Uterus (tissue), 4 donors: ENCODE measurements around the gene TAS2R10. TPM values are rescaled to one million over a fixed set of nuclear protein-coding genes. Genes with fewer than 3 reads are reported as not detected.
"Not testable (repeated sequence)": the region's sequence is repeated elsewhere in the genome, so short reads cannot be mapped to it uniquely, and the experiment has no call there.

ENCODE experiments used
- DNase-seq, 2 donors: peaks; one replicate each; pipeline ENCODE4 v3.0.0-alpha.2; 2019 to 2020
- H3K27ac ChIP-seq, 2 donors: fragments of 200-600 bp; sonication (generic); 1 replicate in 1 of 2; 2 replicates in 1 of 2; pipeline ENCODE4 v1.5.1; 2016 to 2018
- H3K27me3 ChIP-seq, 2 donors: fragments of 200-600 bp; sonication (generic); one replicate each; pipeline ENCODE4 v1.5.1; 2018 to 2019; ENCODE audit warnings: control low read depth in 1 of 2
- H3K36me3 ChIP-seq, 2 donors: fragments of 200-600 bp; sonication (generic); one replicate each; pipeline ENCODE4 v1.5.1; 2019; ENCODE audit warnings: control low read depth in 1 of 2
- H3K4me1 ChIP-seq, 2 donors: fragments of 200-600 bp; sonication (generic); one replicate each; pipeline ENCODE4 v1.5.1; 2018 to 2019; ENCODE audit warnings: control low read depth in 1 of 2
- H3K4me3 ChIP-seq, 2 donors: fragments of 200-600 bp; sonication (generic); 1 replicate in 1 of 2; 2 replicates in 1 of 2; pipeline ENCODE4 v1.5.1; 2018 to 2019; ENCODE audit warnings: mild to moderate bottlenecking in 1 of 2
- H3K9me3 ChIP-seq, 2 donors: fragments of 200-600 bp; sonication (generic); one replicate each; pipeline ENCODE4 v1.5.1; 2019; ENCODE audit warnings: control low read depth in 1 of 2
- POLR2A ChIP-seq, 2 donors: fragments of 450-650 bp; IDR thresholded peaks; one replicate each; pipeline ENCODE4 v1.6.1; 2016; ENCODE audit warnings: antibody characterized with exemption in 2 of 2, mild to moderate bottlenecking in 1 of 2, moderate library complexity in 1 of 2
- intact Hi-C: fragments of 100-400 bp; cut with DNase I; formaldehyde crosslinking; loops from one replicate; pipeline ENCODE4 v1.15.1; 2023; ENCODE audit warnings: low total_unique reads
- total RNA-seq, 4 donors: library from RNA; depleted of rRNA in 3 of 4; stranded (reverse); fragments of >200 nt in 3 of 4; gene quantifications; one replicate each; pipeline versions ENCODE4 v1.1.0 to v1.2.4, GENCODE V29; 2014 to 2023
- TF ChIP-seq, protein P1 (sequence below), 4 experiments: fragments of 200-600 bp in 2 of 4; fragments of 450-650 bp in 2 of 4; sonication (generic) in 2 of 4; IDR thresholded peaks; one replicate each; pipeline ENCODE4 v1.5.1; 2016 to 2019; ENCODE audit warnings: antibody characterized with exemption in 4 of 4, mild to moderate bottlenecking in 2 of 4, moderate library complexity in 1 of 4
- donor health status: DM: yes; HTN: yes; CAD: no.

Gene TAS2R10
- total RNA-seq, 4 donors from 2014 or later = 2.3 to 5.2 TPM; not detected in 2

DNA sequence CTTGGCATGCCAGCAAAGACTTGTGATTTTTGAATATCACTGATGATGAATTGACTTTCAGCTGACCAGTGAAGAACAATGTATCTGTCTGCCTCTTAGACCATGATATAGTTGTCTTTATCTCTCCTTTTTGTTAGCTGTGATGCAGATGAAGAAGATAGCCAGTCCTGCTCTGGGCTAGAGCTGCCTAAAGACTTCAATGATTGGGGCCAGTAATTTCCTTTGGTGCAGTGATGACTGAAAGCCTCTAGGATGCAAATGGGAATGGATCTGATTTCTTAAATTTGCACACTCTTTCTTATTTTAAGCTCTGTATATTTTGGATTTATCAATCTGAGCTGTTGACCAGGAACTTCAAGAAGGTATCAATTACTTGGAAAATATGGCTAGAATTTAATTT is 16.1 kb downstream of the TAS2R10 start, which contains the start of gene TAS2R9:
Gene TAS2R9 (minus strand): TSS at position 101 of the 400 bp plus-strand sequence. CDS start 93 bp downstream, at position 8.
- H3K36me3 ChIP-seq = no peaks in the 10 kb centered on the region
- intact Hi-C loops = no loop called here
- no peak within 1 kb of the TSS for H3K27ac ChIP-seq
- H3K4me1 ChIP-seq = no peaks in the 10 kb centered on the region
- no peaks in the 10 kb centered on the region for H3K9me3 ChIP-seq
- TF ChIP-seq, protein P1, sequence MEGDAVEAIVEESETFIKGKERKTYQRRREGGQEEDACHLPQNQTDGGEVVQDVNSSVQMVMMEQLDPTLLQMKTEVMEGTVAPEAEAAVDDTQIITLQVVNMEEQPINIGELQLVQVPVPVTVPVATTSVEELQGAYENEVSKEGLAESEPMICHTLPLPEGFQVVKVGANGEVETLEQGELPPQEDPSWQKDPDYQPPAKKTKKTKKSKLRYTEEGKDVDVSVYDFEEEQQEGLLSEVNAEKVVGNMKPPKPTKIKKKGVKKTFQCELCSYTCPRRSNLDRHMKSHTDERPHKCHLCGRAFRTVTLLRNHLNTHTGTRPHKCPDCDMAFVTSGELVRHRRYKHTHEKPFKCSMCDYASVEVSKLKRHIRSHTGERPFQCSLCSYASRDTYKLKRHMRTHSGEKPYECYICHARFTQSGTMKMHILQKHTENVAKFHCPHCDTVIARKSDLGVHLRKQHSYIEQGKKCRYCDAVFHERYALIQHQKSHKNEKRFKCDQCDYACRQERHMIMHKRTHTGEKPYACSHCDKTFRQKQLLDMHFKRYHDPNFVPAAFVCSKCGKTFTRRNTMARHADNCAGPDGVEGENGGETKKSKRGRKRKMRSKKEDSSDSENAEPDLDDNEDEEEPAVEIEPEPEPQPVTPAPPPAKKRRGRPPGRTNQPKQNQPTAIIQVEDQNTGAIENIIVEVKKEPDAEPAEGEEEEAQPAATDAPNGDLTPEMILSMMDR (IDR thresholded peaks at IDR 0.05) = no peak
- no peak for TF ChIP-seq POLR2A (IDR thresholded peaks at IDR 0.05)
- no peak for DNase-seq
- no peak within 1 kb of the TSS for H3K4me3 ChIP-seq
- H3K27me3 ChIP-seq = no peaks in the 10 kb centered on the region

- no peak within 1 kb of the TSS for H3K4me3 ChIP-seq
- TF ChIP-seq, protein P1 (IDR thresholded peaks at IDR 0.05) = no peak
- no peak for TF ChIP-seq POLR2A (IDR thresholded peaks at IDR 0.05)
- H3K9me3 ChIP-seq = no peaks in the 10 kb centered on the region
- H3K27me3 ChIP-seq = no peaks in the 10 kb centered on the region
- H3K36me3 ChIP-seq = no peaks in the 10 kb centered on the region
- DNase-seq = no peak
- intact Hi-C loops = no loop called here
- H3K4me1 ChIP-seq = no peaks in the 10 kb centered on the region
- H3K27ac ChIP-seq = no peak within 1 kb of the TSS
These were observed 19.0 kb downstream of the TAS2R10 start, which contains the start of gene TAS2R8 for GRCh38 chr12:10807186-10807585. TAS2R8 (minus strand) TSS chr12:10807286; CDS start chr12:10806980, 306 bp downstream.

DNA sequence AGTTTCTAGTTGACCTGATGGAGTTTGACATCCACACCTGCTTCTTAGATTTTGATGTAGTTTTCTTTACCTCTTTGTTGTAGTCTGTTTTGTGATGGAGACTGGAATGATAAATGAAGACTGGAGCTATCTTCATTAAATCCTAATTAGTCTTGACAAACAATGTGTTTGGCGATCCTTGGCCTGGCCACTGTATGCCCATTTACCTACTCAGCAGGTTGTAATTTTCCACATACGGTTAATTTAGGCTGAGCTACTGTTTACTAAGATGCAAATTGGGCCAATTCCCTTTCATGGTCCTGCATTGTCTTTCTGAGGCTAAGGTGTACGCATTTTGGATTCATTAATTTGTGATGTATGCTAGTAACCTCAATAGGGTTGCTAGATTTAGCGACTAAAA is 23.6 kb downstream of the TAS2R10 start, which contains the start of gene TAS2R7:
Gene TAS2R7 (minus strand): TSS at position 41 of the 400 bp plus-strand sequence. CDS start 57 bp downstream, outside the sequence.
- DNase-seq = no peak
- Histone ChIP-seq H3K4me1 (no peaks in the 10 kb centered on the region), H3K27ac (no peak within 1 kb of the TSS), H3K36me3 (no peaks in the 10 kb centered on the region), H3K9me3 (no peaks in the 10 kb centered on the region), H3K4me3 (no peak within 1 kb of the TSS), H3K27me3 (no peaks in the 10 kb centered on the region)
- intact Hi-C loops = no loop called here
- TF ChIP-seq, protein P1 (IDR thresholded peaks at IDR 0.05) = no peak

DNA sequence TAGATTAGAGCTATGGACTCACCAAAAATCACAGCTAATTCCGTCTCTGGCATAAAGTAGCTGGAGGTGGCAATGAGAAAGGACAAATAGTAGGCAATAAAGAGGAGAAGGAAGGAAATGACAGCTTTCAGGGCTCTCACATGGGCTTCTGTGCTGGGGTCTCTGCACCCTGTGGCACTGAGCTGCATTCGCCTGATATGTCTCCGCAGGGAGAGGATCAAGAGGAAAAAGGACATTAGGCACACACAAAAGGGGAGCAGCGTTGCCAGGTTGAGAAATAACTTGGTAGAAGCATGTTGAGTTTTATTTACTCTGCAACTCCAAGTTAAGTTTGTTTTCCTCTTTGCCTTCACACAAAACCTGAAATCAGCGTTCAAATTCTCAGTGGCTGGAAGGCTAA is 24.4 kb downstream of the TAS2R10 start:
- TF ChIP-seq, protein P1 (IDR thresholded peaks at IDR 0.05) = no peak
- TF ChIP-seq POLR2A (IDR thresholded peaks at IDR 0.05) = no peak
- Histone ChIP-seq H3K27ac (no peak overlapping the region), H3K36me3 (no peaks in the 10 kb centered on the region), H3K4me3 (no peak overlapping the region), H3K27me3 (no peaks in the 10 kb centered on the region), H3K4me1 (no peaks in the 10 kb centered on the region), H3K9me3 (no peaks in the 10 kb centered on the region)
- no peak for DNase-seq
- intact Hi-C loops = no loop called here

DNA sequence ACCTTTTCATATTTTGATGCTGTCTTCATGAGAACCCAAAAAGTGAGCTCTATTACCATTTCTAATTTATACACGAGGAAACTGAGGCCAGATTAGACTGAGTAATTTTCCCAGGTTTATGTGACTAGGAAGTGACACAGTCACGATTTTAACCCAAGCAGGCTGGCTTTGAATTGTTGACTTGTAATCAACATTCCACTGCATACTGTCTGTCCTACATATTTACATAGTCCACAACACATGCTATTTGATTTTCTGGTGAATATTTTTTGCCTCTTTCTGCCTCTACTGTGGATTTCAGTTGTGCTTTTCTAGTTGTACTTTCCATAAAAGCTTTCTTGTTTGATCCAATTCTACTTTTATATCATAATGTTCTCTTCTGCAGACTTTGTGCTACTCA is 31.9 kb downstream of the TAS2R10 start:
- Histone ChIP-seq H3K4me1 (no peaks in the 10 kb centered on the region), H3K36me3 (no peaks in the 10 kb centered on the region), H3K27ac (no peak overlapping the region), H3K4me3 (no peak overlapping the region), H3K9me3 (no peaks in the 10 kb centered on the region), H3K27me3 (no peaks in the 10 kb centered on the region)
- DNase-seq = no peak
- intact Hi-C loops = no loop called here
- no peak for TF ChIP-seq POLR2A (IDR thresholded peaks at IDR 0.05)
- TF ChIP-seq, protein P1 (IDR thresholded peaks at IDR 0.05) = no peak

- H3K4me1 ChIP-seq, H3K9me3 ChIP-seq, H3K36me3 ChIP-seq, H3K27me3 ChIP-seq, DNase-seq, intact Hi-C loops, H3K4me3 ChIP-seq, H3K27ac ChIP-seq: not testable (repeated sequence)
These were observed 34.4 kb downstream of the TAS2R10 start for GRCh38 chr12:10791769-10792168.
